ENCODE measurements around the gene PTPRU.
A peak's percentile ranks its signal among the peaks of the same experiment; 100 is the strongest.

Gene PTPRU

GRCh38 chr1:29235955-29236711, at the start of gene PTPRU:
TSS of gene PTPRU (plus strand) at chr1:29236522. CDS start at chr1:29236645, 123 bp downstream.
- peak; percentile 69 to 71 for DNase-seq

GRCh38 chr1:29186707-29187106, 49.6 kb upstream of the PTPRU start:
- DNase-seq = no peak

- no peak for DNase-seq
Measured at GRCh38 chr1:29190718-29191117, 45.6 kb upstream of the PTPRU start.

- DNase-seq = no peak
Measured at GRCh38 chr1:29193879-29194455, 42.4 kb upstream of the PTPRU start.

- DNase-seq = no peak
Measured at GRCh38 chr1:29195881-29196291, 40.4 kb upstream of the PTPRU start.

GRCh38 chr1:29196863-29197589, 39.3 kb upstream of the PTPRU start:
- no peak for DNase-seq

GRCh38 chr1:29197590-29197924, 38.8 kb upstream of the PTPRU start:
- peak; percentile 3 to 23 for DNase-seq

GRCh38 chr1:29197993-29198392, 38.3 kb upstream of the PTPRU start:
- no peak for DNase-seq

- DNase-seq = no peak
Measured at GRCh38 chr1:29200906-29201594, 35.3 kb upstream of the PTPRU start.

- DNase-seq = no peak
Measured at GRCh38 chr1:29201595-29202051, 34.7 kb upstream of the PTPRU start.

GRCh38 chr1:29202053-29202452, 34.3 kb upstream of the PTPRU start:
- DNase-seq = no peak

- DNase-seq = peak; percentile 89 to 92
Measured at GRCh38 chr1:29202584-29203340, 33.6 kb upstream of the PTPRU start.

GRCh38 chr1:29208442-29208841, 27.9 kb upstream of the PTPRU start:
- no peak for DNase-seq

- no peak for DNase-seq
Measured at GRCh38 chr1:29209173-29209572, 27.1 kb upstream of the PTPRU start.

GRCh38 chr1:29210278-29211085, 25.8 kb upstream of the PTPRU start:
- DNase-seq = no peak

GRCh38 chr1:29211086-29212030, 25.0 kb upstream of the PTPRU start:
- no peak for DNase-seq

- DNase-seq = no peak
Measured at GRCh38 chr1:29213055-29213454, 23.3 kb upstream of the PTPRU start.

- no peak for DNase-seq
Measured at GRCh38 chr1:29217633-29218032, 18.7 kb upstream of the PTPRU start.

GRCh38 chr1:29218223-29218622, 18.1 kb upstream of the PTPRU start:
- DNase-seq = no peak

- no peak for DNase-seq
Measured at GRCh38 chr1:29221296-29221695, 15.0 kb upstream of the PTPRU start.

Measured in activated CD4-positive, alpha-beta T cell treated with anti-CD3 and anti-CD28 coated beads, Interleukin-2, amount 50 U/mL, for 4 hours (primary cell).